ENCODE data around the gene FAHD1. TPM values are rescaled to one million over a fixed set of nuclear protein-coding genes. Genes with fewer than 3 reads are reported as not detected.

FAHD1 gene
- total RNA-seq, 4 donors from 2014 or later = 47.4 to 84.7 (median 49.1) TPM

GRCh38 chr16:1839554-1839953, 12.5 kb downstream of the FAHD1 start:
- Histone ChIP-seq H3K27me3 (no peaks in the 10 kb centered on the region), H3K36me3 (no peaks in the 10 kb centered on the region), H3K4me3 (no peak overlapping the region), H3K4me1 (peaks cover 6% of the 10 kb centered on the region), H3K27ac (no peak overlapping the region), H3K9me3 (no peaks in the 10 kb centered on the region)
- WGBS = 28% methylated on average over 9 of the region's 9 CpGs
- TF ChIP-seq EP300 (IDR thresholded peaks at IDR 0.05) = no peak
- no peak for TF ChIP-seq CTCF (IDR thresholded peaks at IDR 0.05)
- no peak for TF ChIP-seq POLR2A (IDR thresholded peaks at IDR 0.05)
- TF ChIP-seq POLR2AphosphoS5 (IDR thresholded peaks at IDR 0.05) = no peak
- no peak for DNase-seq (ENCODE audit: low spot score in 2 of 2)

- no peaks in the 10 kb centered on the region for H3K9me3 ChIP-seq
- no peaks in the 10 kb centered on the region for H3K27me3 ChIP-seq
- H3K36me3 ChIP-seq = no peaks in the 10 kb centered on the region
- WGBS = 45% methylated on average over 4 of the region's 4 CpGs
- TF ChIP-seq POLR2A (IDR thresholded peaks at IDR 0.05) = no peak
- TF ChIP-seq POLR2AphosphoS5 (IDR thresholded peaks at IDR 0.05) = no peak
- no peak for TF ChIP-seq CTCF (IDR thresholded peaks at IDR 0.05)
- no peak for TF ChIP-seq EP300 (IDR thresholded peaks at IDR 0.05)
- H3K27ac ChIP-seq = no peak overlapping the region
- H3K4me1 ChIP-seq = peaks cover 4% of the 10 kb centered on the region
- H3K4me3 ChIP-seq = no peak overlapping the region
- no peak for DNase-seq (ENCODE audit: low spot score in 2 of 2)
Measured at GRCh38 chr16:1845985-1846384, 19.0 kb downstream of the FAHD1 start.

- 83% methylated on average over 1 of the region's 1 CpG for WGBS
- H3K9me3 ChIP-seq = no peaks in the 10 kb centered on the region
- no peak for DNase-seq (ENCODE audit: low spot score in 2 of 2)
- H3K27ac ChIP-seq = no peak overlapping the region
- H3K4me1 ChIP-seq = peaks cover 4% of the 10 kb centered on the region
- H3K27me3 ChIP-seq = no peaks in the 10 kb centered on the region
- H3K4me3 ChIP-seq = no peak overlapping the region
- H3K36me3 ChIP-seq = no peaks in the 10 kb centered on the region
- TF ChIP-seq POLR2A (IDR thresholded peaks at IDR 0.05) = no peak
- no peak for TF ChIP-seq EP300 (IDR thresholded peaks at IDR 0.05)
- TF ChIP-seq POLR2AphosphoS5 (IDR thresholded peaks at IDR 0.05) = no peak
Measured at GRCh38 chr16:1846416-1846815, 19.4 kb downstream of the FAHD1 start.

- no peak for TF ChIP-seq CTCF (IDR thresholded peaks at IDR 0.05)
- TF ChIP-seq POLR2AphosphoS5 (IDR thresholded peaks at IDR 0.05) = no peak
- TF ChIP-seq EP300 (IDR thresholded peaks at IDR 0.05) = no peak
- no peak for TF ChIP-seq POLR2A (IDR thresholded peaks at IDR 0.05)
- Histone ChIP-seq H3K4me3 (no peak overlapping the region), H3K9me3 (no peaks in the 10 kb centered on the region), H3K4me1 (no peaks in the 10 kb centered on the region), H3K27ac (no peak overlapping the region), H3K36me3 (no peaks in the 10 kb centered on the region), H3K27me3 (no peaks in the 10 kb centered on the region)
- no peak for DNase-seq (ENCODE audit: low spot score in 2 of 2)
- WGBS = 83% methylated on average over 7 of the region's 7 CpGs
Measured at GRCh38 chr16:1850981-1851380, 24.0 kb downstream of the FAHD1 start.

GRCh38 chr16:1851793-1852192, 24.8 kb downstream of the FAHD1 start:
- Histone ChIP-seq H3K4me1 (no peaks in the 10 kb centered on the region), H3K4me3 (no peak overlapping the region), H3K27me3 (no peaks in the 10 kb centered on the region), H3K9me3 (no peaks in the 10 kb centered on the region), H3K36me3 (no peaks in the 10 kb centered on the region), H3K27ac (no peak overlapping the region)
- 62% methylated on average over 4 of the region's 4 CpGs for WGBS
- TF ChIP-seq POLR2AphosphoS5 (IDR thresholded peaks at IDR 0.05) (no peak), CTCF (IDR thresholded peaks at IDR 0.05) (no peak), POLR2A (IDR thresholded peaks at IDR 0.05) (no peak), EP300 (IDR thresholded peaks at IDR 0.05) (no peak)
- DNase-seq (ENCODE audit: low spot score in 2 of 2) = no peak
